ENCODE results near the gene TRIM59. TPM values are rescaled to one million over a fixed set of nuclear protein-coding genes. Genes with fewer than 3 reads are reported as not detected.

The TRIM59 gene
- total and polyA plus RNA-seq, 2 donors (not counting 1 experiment from before 2014, with no cell fraction given): 13.6 to 31.2 TPM

DNA sequence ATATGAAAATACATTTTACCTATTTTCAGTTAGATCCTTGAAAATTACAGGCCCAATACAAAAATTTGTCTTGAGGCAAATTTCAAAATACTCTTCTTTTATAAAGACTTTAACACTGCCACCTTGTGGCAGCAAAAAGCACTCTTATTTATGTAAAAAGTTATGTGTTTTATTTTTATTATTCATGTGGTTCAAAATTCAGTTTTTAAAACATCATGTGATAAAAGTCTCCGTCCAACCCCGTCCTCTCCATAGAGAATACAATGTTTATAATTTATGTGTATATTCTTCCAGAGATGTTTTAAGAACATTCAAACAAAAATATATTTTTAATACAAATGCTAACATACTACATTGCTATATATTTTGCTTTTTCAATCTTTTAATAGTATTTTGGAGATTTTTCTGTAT is 36.9 kb upstream of the TRIM59 start:
- Histone ChIP-seq H4K20me1 (ENCODE audit: control insufficient read depth, extremely low read depth, insufficient read depth, low read length) (no peaks in the 10 kb centered on the region), H3K4me1 (ENCODE audit: control insufficient read depth, extremely low read depth, insufficient read depth, low read length) (no peaks in the 10 kb centered on the region), H3K27me3 (ENCODE audit: control insufficient read depth, insufficient read depth, low read length) (no peaks in the 10 kb centered on the region), H2AFZ (ENCODE audit: low read length) (no peak overlapping the region), H3K4me2 (ENCODE audit: extremely low read depth, insufficient read depth, low read length) (no peak overlapping the region), H3K27ac (ENCODE audit: insufficient read depth, low read length) (no peak overlapping the region), H3K36me3 (ENCODE audit: control insufficient read depth, insufficient read depth, low read length) (no peaks in the 10 kb centered on the region), H3K4me3 (replicated peaks in 1 of 4; ENCODE audit: control extremely low read depth in 1 of 4, insufficient read depth in 1 of 4, low read depth in 3 of 4, low read length in 4 of 4) (no peak overlapping the region), H3K9me3 (ENCODE audit: control insufficient read depth, insufficient read depth, low read depth, low read length) (no peaks in the 10 kb centered on the region), H3K79me2 (ENCODE audit: control insufficient read depth, insufficient read depth, low read length) (no peaks in the 10 kb centered on the region), H3K9ac (ENCODE audit: insufficient read depth, low read length) (no peak overlapping the region)
- peak; percentile 50 to 75 for DNase-seq (ENCODE audit: low read depth in 2 of 2)
- TF ChIP-seq, protein P1, sequence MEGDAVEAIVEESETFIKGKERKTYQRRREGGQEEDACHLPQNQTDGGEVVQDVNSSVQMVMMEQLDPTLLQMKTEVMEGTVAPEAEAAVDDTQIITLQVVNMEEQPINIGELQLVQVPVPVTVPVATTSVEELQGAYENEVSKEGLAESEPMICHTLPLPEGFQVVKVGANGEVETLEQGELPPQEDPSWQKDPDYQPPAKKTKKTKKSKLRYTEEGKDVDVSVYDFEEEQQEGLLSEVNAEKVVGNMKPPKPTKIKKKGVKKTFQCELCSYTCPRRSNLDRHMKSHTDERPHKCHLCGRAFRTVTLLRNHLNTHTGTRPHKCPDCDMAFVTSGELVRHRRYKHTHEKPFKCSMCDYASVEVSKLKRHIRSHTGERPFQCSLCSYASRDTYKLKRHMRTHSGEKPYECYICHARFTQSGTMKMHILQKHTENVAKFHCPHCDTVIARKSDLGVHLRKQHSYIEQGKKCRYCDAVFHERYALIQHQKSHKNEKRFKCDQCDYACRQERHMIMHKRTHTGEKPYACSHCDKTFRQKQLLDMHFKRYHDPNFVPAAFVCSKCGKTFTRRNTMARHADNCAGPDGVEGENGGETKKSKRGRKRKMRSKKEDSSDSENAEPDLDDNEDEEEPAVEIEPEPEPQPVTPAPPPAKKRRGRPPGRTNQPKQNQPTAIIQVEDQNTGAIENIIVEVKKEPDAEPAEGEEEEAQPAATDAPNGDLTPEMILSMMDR (conservative IDR thresholded peaks at IDR 0.05 in 1 of 2, IDR thresholded peaks at IDR 0.05 in 1 of 2; ENCODE audit: low read depth in 1 of 2, low read length in 2 of 2): peak; percentile 15 to 45
- no peak for TF ChIP-seq EZH2 (IDR thresholded peaks at IDR 0.05; ENCODE audit: low read length, missing control alignments)

DNA sequence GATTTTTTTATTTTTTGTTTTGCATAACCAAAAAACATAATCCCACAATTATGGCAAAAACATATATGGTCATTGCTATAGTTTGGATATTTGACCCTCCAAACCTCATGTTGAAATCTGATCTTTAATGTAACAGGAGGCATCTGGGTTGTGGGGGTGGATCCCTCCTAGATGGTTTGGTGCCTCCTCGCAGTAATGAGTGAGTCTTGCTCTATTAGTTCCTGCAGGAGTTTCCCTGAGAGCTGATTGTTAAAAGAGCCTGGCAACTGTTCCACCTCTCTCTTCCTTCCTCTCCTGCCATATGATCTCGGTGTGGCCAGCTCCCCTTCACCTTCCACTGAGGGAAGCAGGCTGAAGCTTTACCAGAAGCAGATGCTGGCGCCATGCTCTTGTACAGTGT is 33.2 kb upstream of the TRIM59 start:
- H3K9ac ChIP-seq (ENCODE audit: insufficient read depth, low read length): no peak overlapping the region
- no peaks in the 10 kb centered on the region for H3K9me3 ChIP-seq (ENCODE audit: control insufficient read depth, insufficient read depth, low read depth, low read length)
- H2AFZ ChIP-seq (ENCODE audit: low read length): no peak overlapping the region
- no peak for TF ChIP-seq EZH2 (IDR thresholded peaks at IDR 0.05; ENCODE audit: low read length, missing control alignments)
- TF ChIP-seq, protein P1 (conservative IDR thresholded peaks at IDR 0.05 in 1 of 2, IDR thresholded peaks at IDR 0.05 in 1 of 2; ENCODE audit: low read depth in 1 of 2, low read length in 2 of 2): no peak
- no peak overlapping the region for H3K27ac ChIP-seq (ENCODE audit: insufficient read depth, low read length)
- H3K79me2 ChIP-seq (ENCODE audit: control insufficient read depth, insufficient read depth, low read length): no peaks in the 10 kb centered on the region
- H3K36me3 ChIP-seq (ENCODE audit: control insufficient read depth, insufficient read depth, low read length): no peaks in the 10 kb centered on the region
- H3K27me3 ChIP-seq (ENCODE audit: control insufficient read depth, insufficient read depth, low read length): no peaks in the 10 kb centered on the region
- H3K4me1 ChIP-seq (ENCODE audit: control insufficient read depth, extremely low read depth, insufficient read depth, low read length): peaks cover 2% of the 10 kb centered on the region
- H3K4me2 ChIP-seq (ENCODE audit: extremely low read depth, insufficient read depth, low read length): no peak overlapping the region
- no peak for DNase-seq (ENCODE audit: low read depth in 2 of 2)
- no peaks in the 10 kb centered on the region for H4K20me1 ChIP-seq (ENCODE audit: control insufficient read depth, extremely low read depth, insufficient read depth, low read length)
- no peak overlapping the region for H3K4me3 ChIP-seq (replicated peaks in 1 of 4; ENCODE audit: control extremely low read depth in 1 of 4, insufficient read depth in 1 of 4, low read depth in 3 of 4, low read length in 4 of 4)

DNA sequence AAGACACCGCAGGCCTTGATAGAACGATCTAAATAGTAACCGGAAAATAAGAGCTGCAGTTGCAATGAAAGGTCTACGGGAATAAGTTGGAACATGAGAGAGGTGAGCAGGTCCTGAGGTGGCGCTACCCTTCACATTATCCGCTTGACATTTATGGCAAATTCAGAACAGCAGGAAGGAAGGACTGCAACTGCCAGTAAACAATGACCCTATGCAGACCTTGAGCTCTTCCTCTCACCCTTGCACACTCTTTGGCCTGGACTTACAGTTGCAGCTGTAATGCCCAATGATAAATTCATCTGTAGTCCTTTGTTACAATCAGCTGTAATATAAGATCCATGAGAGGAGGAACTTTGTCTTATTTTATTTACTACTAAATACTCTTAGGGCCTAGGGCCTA is 32.3 kb upstream of the TRIM59 start:
- Histone ChIP-seq H3K9me3 (ENCODE audit: control insufficient read depth, insufficient read depth, low read depth, low read length) (no peaks in the 10 kb centered on the region), H3K27ac (ENCODE audit: insufficient read depth, low read length) (no peak overlapping the region), H3K79me2 (ENCODE audit: control insufficient read depth, insufficient read depth, low read length) (no peaks in the 10 kb centered on the region), H3K4me3 (replicated peaks in 1 of 4; ENCODE audit: control extremely low read depth in 1 of 4, insufficient read depth in 1 of 4, low read depth in 3 of 4, low read length in 4 of 4) (no peak overlapping the region), H3K4me1 (ENCODE audit: control insufficient read depth, extremely low read depth, insufficient read depth, low read length) (peaks cover 2% of the 10 kb centered on the region), H4K20me1 (ENCODE audit: control insufficient read depth, extremely low read depth, insufficient read depth, low read length) (no peaks in the 10 kb centered on the region), H3K9ac (ENCODE audit: insufficient read depth, low read length) (no peak overlapping the region), H2AFZ (ENCODE audit: low read length) (no peak overlapping the region), H3K27me3 (ENCODE audit: control insufficient read depth, insufficient read depth, low read length) (no peaks in the 10 kb centered on the region), H3K4me2 (ENCODE audit: extremely low read depth, insufficient read depth, low read length) (no peak overlapping the region), H3K36me3 (ENCODE audit: control insufficient read depth, insufficient read depth, low read length) (no peaks in the 10 kb centered on the region)
- DNase-seq (ENCODE audit: low read depth in 2 of 2): no peak
- TF ChIP-seq EZH2 (IDR thresholded peaks at IDR 0.05; ENCODE audit: low read length, missing control alignments): no peak
- TF ChIP-seq, protein P1 (conservative IDR thresholded peaks at IDR 0.05 in 1 of 2, IDR thresholded peaks at IDR 0.05 in 1 of 2; ENCODE audit: low read depth in 1 of 2, low read length in 2 of 2): no peak
